SU-DHL-6 (cell line): ENCODE results near the gene GAMT.

Experiments used
- H2AFZ ChIP-seq: fragments of 200-600 bp; sonication (generic); 2 replicates; pipeline ENCODE4 v1.6.1; 2014; ENCODE audit warnings: low read depth, mild to moderate bottlenecking, moderate library complexity, mixed read lengths, antibody characterized with exemption, low read length; ENCODE audit not compliant: severe bottlenecking
- H3F3A ChIP-seq: fragments of 200-600 bp; shearing (Covaris generic); 2 replicates; pipeline ENCODE4 v1.6.0; 2016; ENCODE audit warnings: antibody characterized with exemption, mild to moderate bottlenecking; ENCODE audit not compliant: insufficient read depth
- H3K27ac ChIP-seq: fragments of 200-600 bp; sonication (generic); 2 replicates; pipeline ENCODE4 v1.5.1; 2016; ENCODE audit warnings: low read depth, mild to moderate bottlenecking, low read length, moderate library complexity, mixed read lengths
- H3K27me3 ChIP-seq: fragments of 200-600 bp; sonication (generic), shearing (Covaris generic); 2 replicates; pipeline ENCODE4 v1.6.0; 2014; ENCODE audit warnings: mild to moderate bottlenecking, low read length
- H3K36me3 ChIP-seq: fragments of 200-600 bp; sonication (generic); 2 replicates; pipeline ENCODE4 v1.6.1; 2014; ENCODE audit warnings: mild to moderate bottlenecking, low read length, mixed read lengths
- H3K4me2 ChIP-seq: fragments of 300-600, 200-600 bp; shearing (Covaris generic), sonication (generic); 2 replicates; pipeline ENCODE4 v1.6.0; 2014; ENCODE audit warnings: low read length, low read depth, mild to moderate bottlenecking; ENCODE audit not compliant: poor library complexity, severe bottlenecking
- H3K4me3 ChIP-seq: fragments of 200-600 bp; sonication (generic); 2 replicates; pipeline ENCODE4 v1.5.1; 2014; ENCODE audit warnings: antibody characterized with exemption, low read length, mild to moderate bottlenecking, mixed read lengths; ENCODE audit not compliant: insufficient read depth, poor library complexity, severe bottlenecking
- H3K79me2 ChIP-seq: fragments of 200-600 bp; sonication (generic); 2 replicates; pipeline ENCODE4 v1.6.1; 2014; ENCODE audit warnings: mild to moderate bottlenecking, low read length, moderate library complexity; ENCODE audit not compliant: insufficient read depth
- H3K9ac ChIP-seq: fragments of 200-600 bp; sonication (generic); 2 replicates; pipeline ENCODE4 v1.7.0; 2014; ENCODE audit warnings: mild to moderate bottlenecking, low read length
- H3K9me2 ChIP-seq: fragments of 200-600 bp; sonication (generic); replicated peaks from 2 replicates; pipeline ENCODE4 v1.6.1; 2014; ENCODE audit warnings: low read length; ENCODE audit not compliant: insufficient read depth
- H3K9me3 ChIP-seq: fragments of 200-600 bp; sonication (generic); 2 replicates; pipeline ENCODE4 v1.6.1; 2014; ENCODE audit warnings: low read length, mixed read lengths; ENCODE audit not compliant: insufficient read depth
- H4K20me1 ChIP-seq: fragments of 200-600 bp; sonication (generic); 2 replicates; pipeline ENCODE4 v1.6.1; 2014; ENCODE audit warnings: low read depth, mild to moderate bottlenecking, antibody characterized with exemption, low read length, moderate library complexity, mixed read lengths
- CTCF ChIP-seq: fragments of 200-600 bp; sonication (generic); IDR thresholded peaks from one replicate; pipeline ENCODE4 v1.5.1; 2017; ENCODE audit warnings: antibody characterized with exemption, mild to moderate bottlenecking, low read length, moderate library complexity; ENCODE audit not compliant: insufficient read depth, poor library complexity, severe bottlenecking
- EZH2phosphoT487 ChIP-seq: fragments of 200-600 bp; sonication (generic), shearing (Covaris generic); conservative IDR thresholded peaks from 2 replicates; pipeline ENCODE4 v1.6.1; 2018; ENCODE audit warnings: mild to moderate bottlenecking, antibody characterized with exemption, low read length, moderate library complexity, mixed read lengths

Gene GAMT

GRCh38 chr19:1396768-1397679 is 4.3 kb downstream of the GAMT start:
- H3K36me3 ChIP-seq: no peaks in the 10 kb centered on the region
- no peak for TF ChIP-seq EZH2phosphoT487
- no peak for TF ChIP-seq CTCF
- H3F3A ChIP-seq: 0 out of 2 replicates have a peak, but pooled peaks cover 4% of the 10 kb centered on the region
- no peaks in the 10 kb centered on the region for H3K9me3 ChIP-seq
- H3K9me2 ChIP-seq: no peaks in the 10 kb centered on the region
- no peak overlapping the region for H3K4me2 ChIP-seq
- no peak overlapping the region for H3K27ac ChIP-seq
- no peak overlapping the region for H2AFZ ChIP-seq
- H4K20me1 ChIP-seq: no peaks in the 10 kb centered on the region
- no peak overlapping the region for H3K9ac ChIP-seq
- peaks cover 15% of the 10 kb centered on the region for H3K79me2 ChIP-seq
- H3K27me3 ChIP-seq: no peaks in the 10 kb centered on the region
- H3K4me3 ChIP-seq: no peak overlapping the region

GRCh38 chr19:1396019-1396767 is 5.1 kb downstream of the GAMT start:
- H3K9me2 ChIP-seq: no peaks in the 10 kb centered on the region
- no peaks in the 10 kb centered on the region for H3K9me3 ChIP-seq
- H3K9ac ChIP-seq: no peak overlapping the region
- H3K27ac ChIP-seq: no peak overlapping the region
- H3K36me3 ChIP-seq: no peaks in the 10 kb centered on the region
- no peaks in the 10 kb centered on the region for H3K27me3 ChIP-seq
- TF ChIP-seq EZH2phosphoT487 (no peak), CTCF (no peak)
- no peak overlapping the region for H2AFZ ChIP-seq
- H3F3A ChIP-seq: 0 out of 2 replicates have a peak, but pooled peaks cover 4% of the 10 kb centered on the region
- no peak overlapping the region for H3K4me3 ChIP-seq
- no peak overlapping the region for H3K4me2 ChIP-seq
- H3K79me2 ChIP-seq: peaks cover 15% of the 10 kb centered on the region
- no peaks in the 10 kb centered on the region for H4K20me1 ChIP-seq

GRCh38 chr19:1395194-1396018 is 5.9 kb downstream of the GAMT start:
- H4K20me1 ChIP-seq: no peaks in the 10 kb centered on the region
- H3F3A ChIP-seq: 0 out of 2 replicates have a peak, but pooled peaks cover 4% of the 10 kb centered on the region
- H3K27me3 ChIP-seq: no peaks in the 10 kb centered on the region
- H3K4me3 ChIP-seq: no peak overlapping the region
- H3K4me2 ChIP-seq: no peak overlapping the region
- no peak overlapping the region for H3K9ac ChIP-seq
- H3K27ac ChIP-seq: no peak overlapping the region
- peaks cover 9% of the 10 kb centered on the region for H3K79me2 ChIP-seq
- no peak overlapping the region for H2AFZ ChIP-seq
- TF ChIP-seq EZH2phosphoT487 (no peak), CTCF (no peak)
- H3K36me3 ChIP-seq: no peaks in the 10 kb centered on the region
- H3K9me3 ChIP-seq: no peaks in the 10 kb centered on the region
- no peaks in the 10 kb centered on the region for H3K9me2 ChIP-seq
